H1 (cell line): ENCODE data around the gene MAP3K14. TPM values are rescaled to one million over a fixed set of nuclear protein-coding genes. Genes with fewer than 3 reads are reported as not detected.

ENCODE experiments used
- ATF2 ChIP-seq: IDR thresholded peaks from 2 replicates; pipeline ENCODE4 v1.6.1; 2012; ENCODE audit warnings: low read length, inconsistent platforms
- ATF3 ChIP-seq: IDR thresholded peaks from 2 replicates; pipeline ENCODE4 v1.6.1; 2011; ENCODE audit warnings: low read depth, mild to moderate bottlenecking, low read length; ENCODE audit not compliant: insufficient read depth
- CEBPB ChIP-seq: IDR thresholded peaks from 2 replicates; pipeline ENCODE4 v1.6.1; 2012; ENCODE audit warnings: low read depth, low read length
- CHD2 ChIP-seq: IDR thresholded peaks from 2 replicates; pipeline ENCODE4 v1.6.1; 2012; ENCODE audit warnings: low read length, improper control_type of control experiment
- CTBP2 ChIP-seq: IDR thresholded peaks from 2 replicates; pipeline ENCODE4 v1.7.0; 2011; ENCODE audit warnings: borderline replicate concordance, mild to moderate bottlenecking, moderate library complexity, mixed read lengths, low read length; ENCODE audit not compliant: insufficient read depth, insufficient read length
- E2F6 ChIP-seq: IDR thresholded peaks from 2 replicates; pipeline ENCODE4 v1.6.1; 2012; ENCODE audit warnings: inconsistent platforms
- EP300 ChIP-seq, 2 experiments: IDR thresholded peaks; 1 replicate in 1 of 2; 2 replicates in 1 of 2; pipeline ENCODE4 v1.6.1; 2011 to 2012; ENCODE audit warnings: low read depth in 2 of 2, low read length in 2 of 2, mild to moderate bottlenecking in 2 of 2, borderline replicate concordance in 1 of 2, inconsistent platforms in 1 of 2, moderate library complexity in 1 of 2
- HDAC2 ChIP-seq, 2 experiments: fragments of 300-600 bp in 1 of 2; sonication (generic) in 1 of 2; IDR thresholded peaks; 2 replicates each; pipeline ENCODE4 v1.6.1; 2011 to 2012; ENCODE audit warnings: low read depth in 2 of 2, low read length in 2 of 2, mild to moderate bottlenecking in 2 of 2, moderate library complexity in 2 of 2, borderline replicate concordance in 1 of 2, inconsistent platforms in 1 of 2
- KDM4A ChIP-seq: IDR thresholded peaks from one replicate; pipeline ENCODE4 v1.7.1; 2012; ENCODE audit warnings: low read depth, mild to moderate bottlenecking, moderate library complexity, low read length, inconsistent platforms; ENCODE audit not compliant: severe bottlenecking
- KDM5A ChIP-seq: fragments of 200-600 bp; IDR thresholded peaks from 2 replicates; pipeline ENCODE4 v1.7.1; 2012; ENCODE audit warnings: mild to moderate bottlenecking, low read length, inconsistent platforms, mixed read lengths
- NANOG ChIP-seq: IDR thresholded peaks from 2 replicates; pipeline ENCODE4 v1.6.1; 2011; ENCODE audit warnings: low read length, low read depth, mild to moderate bottlenecking, inconsistent platforms; ENCODE audit not compliant: insufficient read depth, poor library complexity, severe bottlenecking
- NRF1 ChIP-seq: IDR thresholded peaks from 2 replicates; pipeline ENCODE4 v1.6.1; 2011; ENCODE audit warnings: mild to moderate bottlenecking, low read depth, low read length, improper control_type of control experiment
- POU5F1 ChIP-seq: IDR thresholded peaks from 2 replicates; pipeline ENCODE4 v1.6.1; 2011; ENCODE audit warnings: low read depth, mild to moderate bottlenecking, low read length, moderate library complexity
- RBBP5 ChIP-seq: IDR thresholded peaks from 2 replicates; pipeline ENCODE4 v1.7.1; 2012; ENCODE audit warnings: low read depth, mild to moderate bottlenecking, inconsistent platforms, low read length, moderate library complexity, borderline replicate concordance
- RFX5 ChIP-seq: IDR thresholded peaks from 2 replicates; pipeline ENCODE4 v1.6.1; 2011; ENCODE audit warnings: low read depth, low read length, improper control_type of control experiment, borderline replicate concordance
- RNF2 ChIP-seq: fragments of 200-900, 300-1000 bp; sonication (generic); IDR thresholded peaks from 2 replicates; pipeline ENCODE4 v1.7.1; 2016; ENCODE audit warnings: borderline replicate concordance, low read depth, mild to moderate bottlenecking, antibody characterized with exemption, low read length; ENCODE audit not compliant: poor library complexity, severe bottlenecking; ENCODE audit errors: missing control alignments
- SIRT6 ChIP-seq: IDR thresholded peaks from one replicate; pipeline ENCODE4 v1.7.1; 2012; ENCODE audit warnings: low read length, inconsistent platforms
- SIX5 ChIP-seq: IDR thresholded peaks from 2 replicates; pipeline ENCODE4 v1.6.1; 2011; ENCODE audit warnings: mild to moderate bottlenecking, low read depth, low read length
- SP4 ChIP-seq: IDR thresholded peaks from 2 replicates; pipeline ENCODE4 v1.6.1; 2012; ENCODE audit warnings: low read length, inconsistent platforms
- SUZ12 ChIP-seq: fragments of 200-600 bp; sonication (generic); IDR thresholded peaks from 2 replicates; pipeline ENCODE4 v1.6.1; 2012; ENCODE audit warnings: mild to moderate bottlenecking, inconsistent platforms, low read length, moderate library complexity, mixed read lengths
- polyA plus RNA-seq, 7 experiments: library from polyadenylated mRNA; depleted of rRNA in 3 of 7; stranded (reverse) in 5 of 7; unstranded in 2 of 7; fragments of >200 nt in 5 of 7; fragments of 200-250 nt in 2 of 7; gene quantifications; 1 replicate in 5 of 7; 2 replicates in 1 of 7; 4 replicates in 1 of 7; pipeline versions ENCODE4 v1.2.1 to v1.2.3, GENCODE V29; 2011 to 2013; ENCODE audit warnings: missing spikeins in 2 of 7, mixed read lengths in 2 of 7
- total RNA-seq: library from RNA; stranded (reverse); fragmentation: NEBNext Ultra II Directional; extraction: Animal tissue kit (Norgen Biotek cat#: 25700); gene quantifications from 2 replicates; pipeline ENCODE4 v1.2.1, GENCODE V29; 2021

The MAP3K14 gene
- total and polyA plus RNA-seq, 2 of the 8 experiments (the other 6 are each of a cell fraction or from before 2014, with no cell fraction given) = 5.2 to 6.1 TPM

GRCh38 chr17:45247429-45248131 is 69.2 kb downstream of the MAP3K14 start (continued):
- TF ChIP-seq CTBP2 (no peak), NANOG (no peak), KDM5A (no peak), ATF3 (no peak), SUZ12 (no peak), KDM4A (no peak), E2F6 (0 out of 2 replicates have a peak, but pooled peaks have one; percentile 35), NRF1 (no peak), HDAC2 (IDR thresholded peaks at IDR 0.05; ENCODE audit: borderline replicate concordance in 1 of 2, low read depth in 2 of 2, low read length in 2 of 2) (no peak), CHD2 (no peak), CEBPB (no peak), SP4 (peak; percentile 76; the same call in 1 of the 2 replicates), RNF2 (no peak), POU5F1 (no peak), EP300 (IDR thresholded peaks at IDR 0.05; ENCODE audit: borderline replicate concordance in 1 of 2, low read depth in 2 of 2, low read length in 2 of 2) (peak in 1 of 2 experiments; percentile 53; a peak in 1 of 3 replicates), RFX5 (peak; percentile 41; the same call in 1 of the 2 replicates), ATF2 (peak; percentile 55; the same call in 1 of the 2 replicates), SIX5 (no peak), RBBP5 (peak; percentile 77; the same call in 1 of the 2 replicates), SIRT6 (no peak)
